ENCODE data around the gene SEMA4B.
"Not testable (repeated sequence)": the region's sequence is repeated elsewhere in the genome, so short reads cannot be mapped to it uniquely, and the experiment has no call there.

The SEMA4B gene, protein sequence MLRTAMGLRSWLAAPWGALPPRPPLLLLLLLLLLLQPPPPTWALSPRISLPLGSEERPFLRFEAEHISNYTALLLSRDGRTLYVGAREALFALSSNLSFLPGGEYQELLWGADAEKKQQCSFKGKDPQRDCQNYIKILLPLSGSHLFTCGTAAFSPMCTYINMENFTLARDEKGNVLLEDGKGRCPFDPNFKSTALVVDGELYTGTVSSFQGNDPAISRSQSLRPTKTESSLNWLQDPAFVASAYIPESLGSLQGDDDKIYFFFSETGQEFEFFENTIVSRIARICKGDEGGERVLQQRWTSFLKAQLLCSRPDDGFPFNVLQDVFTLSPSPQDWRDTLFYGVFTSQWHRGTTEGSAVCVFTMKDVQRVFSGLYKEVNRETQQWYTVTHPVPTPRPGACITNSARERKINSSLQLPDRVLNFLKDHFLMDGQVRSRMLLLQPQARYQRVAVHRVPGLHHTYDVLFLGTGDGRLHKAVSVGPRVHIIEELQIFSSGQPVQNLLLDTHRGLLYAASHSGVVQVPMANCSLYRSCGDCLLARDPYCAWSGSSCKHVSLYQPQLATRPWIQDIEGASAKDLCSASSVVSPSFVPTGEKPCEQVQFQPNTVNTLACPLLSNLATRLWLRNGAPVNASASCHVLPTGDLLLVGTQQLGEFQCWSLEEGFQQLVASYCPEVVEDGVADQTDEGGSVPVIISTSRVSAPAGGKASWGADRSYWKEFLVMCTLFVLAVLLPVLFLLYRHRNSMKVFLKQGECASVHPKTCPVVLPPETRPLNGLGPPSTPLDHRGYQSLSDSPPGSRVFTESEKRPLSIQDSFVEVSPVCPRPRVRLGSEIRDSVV

DNA sequence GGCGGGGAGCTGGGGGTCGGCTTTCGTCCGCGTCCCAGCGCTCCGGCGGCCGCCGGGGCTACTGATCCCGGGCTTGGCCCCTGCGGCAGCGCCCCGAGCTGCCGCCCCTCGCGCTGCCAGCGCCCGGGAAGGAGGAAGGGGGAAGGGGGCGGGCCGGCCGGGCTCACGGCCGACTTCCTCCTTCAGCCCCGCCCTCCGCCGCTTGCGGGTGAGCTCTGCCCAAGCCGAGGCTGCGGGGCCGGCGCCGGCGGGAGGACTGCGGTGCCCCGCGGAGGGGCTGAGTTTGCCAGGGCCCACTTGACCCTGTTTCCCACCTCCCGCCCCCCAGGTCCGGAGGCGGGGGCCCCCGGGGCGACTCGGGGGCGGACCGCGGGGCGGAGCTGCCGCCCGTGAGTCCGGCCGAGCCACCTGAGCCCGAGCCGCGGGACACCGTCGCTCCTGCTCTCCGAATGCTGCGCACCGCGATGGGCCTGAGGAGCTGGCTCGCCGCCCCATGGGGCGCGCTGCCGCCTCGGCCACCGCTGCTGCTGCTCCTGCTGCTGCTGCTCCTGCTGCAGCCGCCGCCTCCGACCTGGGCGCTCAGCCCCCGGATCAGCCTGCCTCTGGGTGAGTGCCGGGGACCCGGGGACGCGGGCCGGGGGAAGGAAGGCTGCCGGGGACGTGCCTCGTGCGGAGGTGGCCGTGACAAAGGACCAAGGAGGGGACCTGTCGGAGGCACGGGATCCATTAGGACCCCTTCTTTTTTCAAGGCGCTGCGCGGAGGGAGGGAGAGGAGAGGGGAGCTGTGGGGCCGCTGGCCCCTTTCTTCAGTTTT is at the start of gene SEMA4B:
Gene SEMA4B (plus strand): TSS at position 201 of the 814 bp plus-strand sequence. CDS start 249 bp downstream, at position 450.
- peak within 1 kb of the TSS; percentile 70 for H3K27ac Mint-ChIP-seq
- H3K27me3 Mint-ChIP-seq: no peaks in the 10 kb centered on the region
- H3K9me3 Mint-ChIP-seq: no peaks in the 10 kb centered on the region
- H3K4me3 Mint-ChIP-seq: peak within 1 kb of the TSS; percentile 79
- DNase-seq: peak; percentile 84
- no peaks in the 10 kb centered on the region for H3K36me3 Mint-ChIP-seq (ENCODE audit: low read depth)
- peaks cover 16% of the 10 kb centered on the region for H3K4me1 Mint-ChIP-seq (ENCODE audit: low read depth)

GRCh38 chr15:90151989-90152645 is 49.0 kb upstream of the SEMA4B start:
- Mint-ChIP-seq H3K9me3 (no peaks in the 10 kb centered on the region), H3K36me3 (ENCODE audit: low read depth) (no peaks in the 10 kb centered on the region), H3K27ac (no peak overlapping the region), H3K27me3 (no peaks in the 10 kb centered on the region), H3K4me3 (no peak overlapping the region), H3K4me1 (ENCODE audit: low read depth) (peaks cover 8% of the 10 kb centered on the region)
- DNase-seq: no peak

DNA sequence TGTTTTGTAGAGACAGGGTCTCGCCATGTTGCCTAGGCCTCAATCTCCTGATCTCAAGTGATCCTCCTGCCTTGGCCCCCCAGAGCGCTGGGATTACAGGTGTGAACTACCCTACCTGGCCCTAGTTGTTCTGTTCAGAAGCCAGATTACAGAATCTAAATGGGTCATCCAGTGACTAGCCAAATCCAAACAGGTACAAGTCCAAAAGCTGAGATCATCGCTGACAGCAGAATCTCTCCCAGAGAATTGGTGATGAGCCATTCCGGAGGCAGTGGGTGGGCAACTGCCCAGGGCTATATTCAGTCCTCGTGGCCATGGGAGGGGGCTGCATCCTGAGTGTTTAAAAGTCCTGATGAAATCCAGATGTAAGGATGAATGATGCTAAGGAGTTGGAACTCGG is 47.5 kb upstream of the SEMA4B start:
- no peaks in the 10 kb centered on the region for H3K36me3 Mint-ChIP-seq (ENCODE audit: low read depth)
- H3K9me3 Mint-ChIP-seq: no peaks in the 10 kb centered on the region
- H3K27me3 Mint-ChIP-seq: no peaks in the 10 kb centered on the region
- H3K27ac Mint-ChIP-seq: no peak overlapping the region
- no peak overlapping the region for H3K4me3 Mint-ChIP-seq
- peaks cover 14% of the 10 kb centered on the region for H3K4me1 Mint-ChIP-seq (ENCODE audit: low read depth)
- no peak for DNase-seq

DNA sequence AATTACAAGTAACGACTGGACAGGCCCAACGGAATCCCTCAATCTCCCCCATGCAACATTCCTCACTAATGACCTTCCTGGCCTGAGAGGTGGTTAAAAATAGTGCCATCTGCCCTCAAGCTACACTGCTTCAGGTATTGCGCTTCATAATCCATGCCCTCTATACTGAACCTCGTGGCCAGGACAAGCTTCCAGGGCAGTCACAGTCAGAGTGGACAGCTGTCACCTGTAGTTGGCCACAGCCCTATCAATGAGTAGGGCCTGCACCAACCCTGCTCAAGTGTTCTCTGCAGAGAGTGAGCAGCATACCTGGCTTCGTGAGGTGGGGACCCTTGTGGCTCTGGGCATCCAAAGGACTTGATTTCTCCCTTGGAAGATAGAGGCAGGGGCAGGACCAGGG is 46.9 kb upstream of the SEMA4B start:
- H3K4me1 Mint-ChIP-seq (ENCODE audit: low read depth): peaks cover 9% of the 10 kb centered on the region
- no peak overlapping the region for H3K27ac Mint-ChIP-seq
- DNase-seq: no peak
- no peak overlapping the region for H3K4me3 Mint-ChIP-seq
- H3K36me3 Mint-ChIP-seq (ENCODE audit: low read depth): no peaks in the 10 kb centered on the region
- H3K9me3 Mint-ChIP-seq: no peaks in the 10 kb centered on the region
- no peaks in the 10 kb centered on the region for H3K27me3 Mint-ChIP-seq

DNA sequence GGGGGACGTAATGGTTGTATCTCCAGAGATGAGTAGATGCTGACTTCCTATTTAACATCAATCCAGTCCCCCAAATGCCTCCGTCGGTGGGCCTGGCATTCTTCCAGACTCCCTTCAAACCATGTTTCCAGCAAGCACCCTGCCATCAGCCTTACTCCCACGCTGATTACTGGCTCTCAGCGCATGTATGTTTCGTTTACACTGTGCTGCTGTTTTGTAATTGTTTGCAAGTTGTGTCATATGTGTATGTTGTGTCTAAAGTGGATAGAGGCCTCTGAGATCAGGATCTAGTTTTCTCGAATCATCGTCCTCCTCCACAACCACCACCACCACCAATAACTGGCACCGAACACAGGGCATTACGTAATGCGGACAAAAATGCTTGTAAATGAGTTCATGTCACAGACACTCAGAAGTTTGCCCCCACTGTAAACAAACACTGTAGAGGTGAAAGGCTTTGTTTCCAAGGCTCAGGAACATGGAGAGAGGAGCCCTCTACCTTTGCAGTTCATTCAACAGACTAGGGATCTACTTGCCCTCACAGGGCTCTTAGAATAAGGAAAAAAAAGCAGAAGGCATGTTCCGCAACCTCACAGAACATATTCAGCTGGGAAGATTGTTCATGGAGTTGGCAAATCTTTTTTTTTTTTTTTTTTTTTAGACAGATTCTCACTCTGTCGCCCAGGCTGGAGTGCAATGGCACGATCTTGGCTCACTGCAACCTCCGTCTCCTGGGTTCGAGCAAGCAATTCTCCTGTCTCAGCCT is 46.1 kb upstream of the SEMA4B start:
- H3K36me3 Mint-ChIP-seq (ENCODE audit: low read depth): no peaks in the 10 kb centered on the region
- no peak for DNase-seq
- no peaks in the 10 kb centered on the region for H3K9me3 Mint-ChIP-seq
- no peaks in the 10 kb centered on the region for H3K27me3 Mint-ChIP-seq
- no peak overlapping the region for H3K4me3 Mint-ChIP-seq
- no peak overlapping the region for H3K27ac Mint-ChIP-seq
- H3K4me1 Mint-ChIP-seq (ENCODE audit: low read depth): peaks cover 6% of the 10 kb centered on the region

DNA sequence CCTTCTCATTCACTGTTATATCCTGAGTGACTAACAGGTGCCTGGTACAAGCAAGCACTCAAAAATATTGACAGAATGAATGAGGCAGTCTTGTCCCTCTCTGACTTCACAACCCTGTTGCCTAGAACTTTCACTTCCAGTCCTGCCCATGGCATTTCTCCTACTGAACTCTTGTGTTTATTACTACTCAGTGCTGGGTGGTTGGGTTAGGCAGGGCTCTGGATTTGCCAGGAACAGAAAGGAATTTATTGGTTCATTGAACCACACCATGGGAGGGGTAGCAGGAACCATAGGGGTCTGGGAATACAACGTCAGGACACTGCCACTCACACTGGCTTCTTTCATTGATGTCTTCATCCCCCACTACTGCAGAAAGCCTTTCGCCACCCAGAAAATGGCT is 41.9 kb upstream of the SEMA4B start:
- DNase-seq: no peak
- Mint-ChIP-seq H3K27ac (no peak overlapping the region), H3K27me3 (peaks cover 7% of the 10 kb centered on the region), H3K9me3 (no peaks in the 10 kb centered on the region), H3K4me3 (no peak overlapping the region), H3K36me3 (ENCODE audit: low read depth) (no peaks in the 10 kb centered on the region), H3K4me1 (ENCODE audit: low read depth) (peaks cover 9% of the 10 kb centered on the region)

- DNase-seq: no peak
- H3K4me1 Mint-ChIP-seq (ENCODE audit: low read depth): peaks cover 20% of the 10 kb centered on the region
- H3K36me3 Mint-ChIP-seq (ENCODE audit: low read depth): no peaks in the 10 kb centered on the region
- H3K9me3 Mint-ChIP-seq: no peaks in the 10 kb centered on the region
- H3K4me3 Mint-ChIP-seq: no peak overlapping the region
- H3K27me3 Mint-ChIP-seq: peaks cover 7% of the 10 kb centered on the region
- no peak overlapping the region for H3K27ac Mint-ChIP-seq
These were observed 40.1 kb upstream of the SEMA4B start for GRCh38 chr15:90160781-90161727.

DNA sequence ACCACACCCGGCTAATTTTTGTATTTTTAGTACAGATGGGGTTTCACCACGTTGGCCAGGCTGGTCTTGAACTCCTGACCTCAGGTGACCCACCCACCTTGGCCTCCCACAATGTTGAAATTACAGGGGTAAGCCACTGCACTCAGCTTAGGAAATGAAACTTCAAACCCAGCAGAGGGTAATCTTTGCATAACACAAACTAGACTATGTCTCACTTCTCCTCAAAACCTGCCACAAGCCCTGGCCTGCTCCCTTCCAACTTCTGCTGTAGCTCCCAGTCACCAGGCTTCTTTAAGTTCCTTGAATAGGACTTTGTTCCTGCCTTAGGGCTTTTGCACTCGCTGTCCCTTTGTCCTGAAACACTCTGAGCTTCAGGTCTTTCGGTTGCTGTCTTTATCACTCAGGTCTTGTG is 39.2 kb upstream of the SEMA4B start:
- Mint-ChIP-seq H3K4me3 (no peak overlapping the region), H3K27me3 (peaks cover 7% of the 10 kb centered on the region), H3K36me3 (ENCODE audit: low read depth) (no peaks in the 10 kb centered on the region), H3K27ac (peak overlapping the region; percentile 64), H3K4me1 (ENCODE audit: low read depth) (peaks cover 23% of the 10 kb centered on the region), H3K9me3 (no peaks in the 10 kb centered on the region)
- no peak for DNase-seq

DNA sequence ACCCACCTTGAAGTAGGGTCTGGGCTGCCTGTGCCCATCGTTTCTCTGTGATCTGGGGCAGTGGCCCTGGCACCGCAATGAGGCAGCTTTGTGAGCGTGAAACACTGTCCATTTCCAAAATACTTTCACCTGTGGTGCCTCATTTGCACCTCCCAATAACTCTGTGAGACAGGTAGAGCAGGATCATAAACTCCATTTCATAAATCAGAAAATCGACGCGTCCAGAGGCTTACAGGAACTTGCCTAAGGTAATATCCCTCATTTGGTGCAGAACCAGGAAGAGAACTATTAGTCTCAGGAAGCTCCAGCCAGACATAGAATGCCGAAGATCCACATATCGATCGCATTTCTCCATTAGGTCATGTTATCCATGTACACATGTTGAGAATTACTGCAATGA is 38.2 kb upstream of the SEMA4B start:
- Mint-ChIP-seq H3K27ac (no peak overlapping the region), H3K4me1 (ENCODE audit: low read depth) (peaks cover 22% of the 10 kb centered on the region), H3K4me3 (no peak overlapping the region), H3K36me3 (ENCODE audit: low read depth) (no peaks in the 10 kb centered on the region), H3K27me3 (peaks cover 7% of the 10 kb centered on the region), H3K9me3 (no peaks in the 10 kb centered on the region)
- no peak for DNase-seq

GRCh38 chr15:90164239-90164638 is 36.9 kb upstream of the SEMA4B start:
- H3K27me3 Mint-ChIP-seq; H3K36me3 Mint-ChIP-seq (ENCODE audit: low read depth); H3K4me3 Mint-ChIP-seq; H3K9me3 Mint-ChIP-seq; DNase-seq: not testable (repeated sequence)
- H3K27ac Mint-ChIP-seq: peak overlapping the region; percentile 23
- H3K4me1 Mint-ChIP-seq (ENCODE audit: low read depth): peaks cover 16% of the 10 kb centered on the region

GRCh38 chr15:90165157-90165556 is 36.0 kb upstream of the SEMA4B start:
- H3K4me1 Mint-ChIP-seq (ENCODE audit: low read depth): peaks cover 16% of the 10 kb centered on the region
- H3K27me3 Mint-ChIP-seq: peaks cover 7% of the 10 kb centered on the region
- no peaks in the 10 kb centered on the region for H3K9me3 Mint-ChIP-seq
- H3K27ac Mint-ChIP-seq: peak overlapping the region; percentile 79
- DNase-seq: no peak
- no peak overlapping the region for H3K4me3 Mint-ChIP-seq
- no peaks in the 10 kb centered on the region for H3K36me3 Mint-ChIP-seq (ENCODE audit: low read depth)

DNA sequence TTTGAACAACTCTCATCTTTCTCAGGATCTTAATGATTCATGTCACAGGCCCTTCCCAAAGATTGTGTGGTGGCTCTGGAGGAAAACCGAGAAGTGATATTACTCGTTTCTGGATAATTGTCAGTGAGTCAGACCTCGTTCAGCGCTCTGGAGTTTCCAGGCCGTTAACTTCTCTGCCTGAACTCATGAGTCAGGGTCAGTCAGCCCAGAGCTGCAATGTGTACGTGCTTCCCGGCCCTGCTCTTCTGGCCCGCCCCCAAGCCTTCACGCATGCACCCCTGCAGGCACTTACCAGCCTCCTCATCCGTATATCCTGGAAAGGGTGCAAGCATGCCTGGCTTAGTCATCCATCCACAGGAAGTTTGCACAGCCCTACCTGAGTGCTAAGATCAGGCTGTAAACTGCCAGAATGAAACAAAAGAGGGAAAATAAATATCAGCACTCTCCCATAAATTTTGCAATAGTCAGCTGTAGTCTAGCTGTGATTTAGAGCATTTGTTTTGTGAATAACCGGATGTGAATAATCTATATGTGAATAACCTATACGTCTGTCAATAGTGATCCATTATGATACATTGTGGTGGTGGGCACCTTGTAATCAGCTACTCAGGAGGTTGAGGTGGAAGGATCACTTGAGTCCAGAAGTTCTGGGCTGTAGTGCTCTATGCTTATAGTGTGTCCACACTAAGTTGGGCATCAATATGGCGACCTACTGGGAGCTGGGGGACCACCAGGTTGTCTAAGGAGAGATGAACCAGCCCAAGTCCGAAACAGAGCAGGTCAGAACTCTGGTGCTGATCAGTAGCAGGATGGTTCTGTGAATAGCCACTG is 35.3 kb upstream of the SEMA4B start:
- peak; percentile 52 for DNase-seq
- Mint-ChIP-seq H3K27ac (peak overlapping the region; percentile 79), H3K9me3 (no peaks in the 10 kb centered on the region)

More for the DNA sequence above, 35.3 kb upstream of the SEMA4B start:
- H3K27me3 Mint-ChIP-seq: peaks cover 7% of the 10 kb centered on the region
- H3K4me1 Mint-ChIP-seq (ENCODE audit: low read depth): peaks cover 16% of the 10 kb centered on the region
- H3K36me3 Mint-ChIP-seq (ENCODE audit: low read depth): no peaks in the 10 kb centered on the region
- no peak overlapping the region for H3K4me3 Mint-ChIP-seq

Measured in activated T-cell treated with anti-CD3 and anti-CD28 coated beads, Interleukin-2, amount 50 U/mL, for 24 hours (primary cell).